IPS-20b (cell line): ENCODE measurements around the gene FAM107A.

Experiments used
- H3K27ac ChIP-seq: one replicate; pipeline ENCODE4 v1.5.1; 2013; ENCODE audit warnings: low read length
- H3K27me3 ChIP-seq: 2 replicates; pipeline ENCODE4 v1.6.1; 2013; ENCODE audit warnings: mild to moderate bottlenecking, low read length, inconsistent platforms; ENCODE audit not compliant: insufficient read depth
- H3K36me3 ChIP-seq: 2 replicates; pipeline ENCODE4 v1.6.1; 2013; ENCODE audit warnings: low read depth, mild to moderate bottlenecking, inconsistent platforms, low read length, moderate library complexity; ENCODE audit not compliant: insufficient read depth
- H3K4me1 ChIP-seq: 2 replicates; pipeline ENCODE4 v1.6.1; 2013; ENCODE audit warnings: mild to moderate bottlenecking, control low read depth, inconsistent platforms, low read length, moderate library complexity; ENCODE audit not compliant: insufficient read depth
- H3K4me3 ChIP-seq: 2 replicates; pipeline ENCODE4 v1.5.1; 2013; ENCODE audit warnings: mild to moderate bottlenecking, low read length, inconsistent platforms
- H3K9ac ChIP-seq: 2 replicates; pipeline ENCODE4 v1.6.1; 2013; ENCODE audit warnings: low read depth, mild to moderate bottlenecking, inconsistent platforms, low read length, moderate library complexity
- H3K9me3 ChIP-seq: 2 replicates; pipeline ENCODE4 v1.6.1; 2013; ENCODE audit warnings: mild to moderate bottlenecking, low read depth, low read length, inconsistent platforms; ENCODE audit not compliant: insufficient read depth

FAM107A gene

GRCh38 chr3:58564456-58565160 lies 12.6 kb downstream of the FAM107A start:
- no peak overlapping the region for H3K27ac ChIP-seq
- H3K9me3 ChIP-seq: no peaks in the 10 kb centered on the region
- no peaks in the 10 kb centered on the region for H3K27me3 ChIP-seq
- no peak overlapping the region for H3K9ac ChIP-seq
- peaks cover 12% of the 10 kb centered on the region; the same call in 1 of the 2 replicates for H3K4me1 ChIP-seq
- H3K4me3 ChIP-seq: no peak overlapping the region
- H3K36me3 ChIP-seq: no peaks in the 10 kb centered on the region

- Histone ChIP-seq H3K4me1 (peaks cover 12% of the 10 kb centered on the region; the same call in 1 of the 2 replicates), H3K9ac (no peak overlapping the region), H3K9me3 (no peaks in the 10 kb centered on the region), H3K36me3 (no peaks in the 10 kb centered on the region), H3K27ac (no peak overlapping the region), H3K4me3 (no peak overlapping the region), H3K27me3 (no peaks in the 10 kb centered on the region)
Observed at GRCh38 chr3:58564054-58564453, 13.1 kb downstream of the FAM107A start.

- Histone ChIP-seq H3K4me1 (peaks cover 12% of the 10 kb centered on the region; the same call in 1 of the 2 replicates), H3K9ac (no peak overlapping the region), H3K9me3 (no peaks in the 10 kb centered on the region), H3K4me3 (no peak overlapping the region), H3K27me3 (no peaks in the 10 kb centered on the region), H3K36me3 (no peaks in the 10 kb centered on the region), H3K27ac (no peak overlapping the region)
Observed at GRCh38 chr3:58563386-58564035, 13.7 kb downstream of the FAM107A start.

DNA sequence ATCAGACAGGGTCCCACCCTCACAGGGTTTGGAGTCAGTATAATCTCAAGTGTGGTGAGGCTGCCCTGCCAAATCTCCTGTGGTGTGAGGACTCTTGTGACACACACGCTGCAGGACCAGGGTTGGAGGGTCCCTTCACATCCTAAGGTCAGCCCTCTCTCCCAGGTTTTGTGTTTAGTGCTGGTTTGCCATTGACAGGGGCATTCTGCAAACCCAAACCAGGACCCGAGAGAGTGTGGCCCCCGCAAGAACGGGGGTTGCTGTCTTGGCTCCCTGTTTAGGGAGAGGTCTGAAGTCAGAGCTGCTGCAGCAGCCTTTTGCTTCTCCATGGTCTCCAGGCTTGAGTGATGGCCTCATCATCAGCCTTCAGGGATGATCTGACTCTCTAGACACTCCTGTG lies 14.7 kb downstream of the FAM107A start:
- H3K9ac ChIP-seq: no peak overlapping the region
- no peak overlapping the region for H3K27ac ChIP-seq
- H3K9me3 ChIP-seq: no peaks in the 10 kb centered on the region
- H3K36me3 ChIP-seq: no peaks in the 10 kb centered on the region
- H3K27me3 ChIP-seq: no peaks in the 10 kb centered on the region
- no peak overlapping the region for H3K4me3 ChIP-seq
- H3K4me1 ChIP-seq: peaks cover 12% of the 10 kb centered on the region; the same call in 1 of the 2 replicates

GRCh38 chr3:58560771-58561311 lies 16.4 kb downstream of the FAM107A start:
- Histone ChIP-seq H3K27ac (no peak overlapping the region), H3K9ac (no peak overlapping the region), H3K27me3 (no peaks in the 10 kb centered on the region)

DNA sequence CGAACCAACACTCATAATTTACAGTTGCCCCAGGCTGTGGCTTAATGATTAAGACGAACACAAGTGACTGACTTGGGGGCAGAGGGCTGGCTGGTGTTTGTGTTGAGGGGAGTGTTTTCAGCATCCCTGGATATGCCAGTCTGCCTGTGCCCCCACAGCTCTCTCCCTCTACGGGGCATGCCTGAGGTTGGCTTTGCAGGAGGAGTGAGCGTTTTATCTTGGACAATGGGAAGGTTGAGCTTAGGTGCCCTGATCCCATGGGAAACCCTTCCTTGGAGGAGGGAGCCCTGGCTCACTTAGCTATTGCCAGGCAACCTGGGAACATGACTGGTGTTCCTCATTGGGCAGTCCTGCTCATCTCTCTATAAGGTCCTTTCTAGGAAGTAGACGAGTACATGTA lies 17.6 kb downstream of the FAM107A start:
- H3K4me1 ChIP-seq: no peaks in the 10 kb centered on the region
- H3K4me3 ChIP-seq: no peak overlapping the region
- no peaks in the 10 kb centered on the region for H3K27me3 ChIP-seq
- no peaks in the 10 kb centered on the region for H3K36me3 ChIP-seq
- H3K9me3 ChIP-seq: no peaks in the 10 kb centered on the region
- no peak overlapping the region for H3K9ac ChIP-seq
- H3K27ac ChIP-seq: no peak overlapping the region

More at GRCh38 chr3:58560771-58561311, 16.4 kb downstream of the FAM107A start:
- no peaks in the 10 kb centered on the region for H3K36me3 ChIP-seq
- H3K4me1 ChIP-seq: peaks cover 5% of the 10 kb centered on the region; the same call in 1 of the 2 replicates
- no peak overlapping the region for H3K4me3 ChIP-seq
- no peaks in the 10 kb centered on the region for H3K9me3 ChIP-seq

- Histone ChIP-seq H3K27ac (no peak overlapping the region), H3K4me1 (no peaks in the 10 kb centered on the region), H3K36me3 (no peaks in the 10 kb centered on the region), H3K9me3 (peaks cover 4% of the 10 kb centered on the region; the same call in 1 of the 2 replicates), H3K27me3 (no peaks in the 10 kb centered on the region), H3K4me3 (no peak overlapping the region), H3K9ac (no peak overlapping the region)
Observed at GRCh38 chr3:58557491-58557890, 19.7 kb downstream of the FAM107A start.

DNA sequence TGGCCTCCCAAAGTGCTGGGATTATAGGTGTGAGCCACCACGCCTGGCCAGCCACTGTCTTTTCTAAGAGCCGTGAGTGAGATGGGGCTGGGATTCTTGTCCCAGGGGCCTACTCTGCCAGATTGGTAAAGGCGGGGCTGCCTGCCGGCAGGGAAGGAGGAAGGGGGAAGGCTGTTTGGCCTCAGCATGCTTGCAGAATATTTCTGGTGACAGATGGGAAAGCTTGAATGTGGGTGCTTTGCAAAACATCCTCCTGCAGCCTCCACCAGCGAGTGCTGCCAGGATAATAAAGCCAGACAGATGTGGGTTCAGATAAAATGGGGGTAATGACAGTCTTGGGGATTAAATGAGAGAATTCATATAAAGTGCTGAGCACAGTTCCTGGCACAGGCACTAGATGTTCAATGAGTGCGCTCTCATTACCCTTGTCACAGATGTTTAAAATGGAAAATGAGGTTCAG lies 20.4 kb downstream of the FAM107A start:
- Histone ChIP-seq H3K27me3 (no peaks in the 10 kb centered on the region), H3K9ac (no peak overlapping the region), H3K27ac (no peak overlapping the region), H3K4me1 (no peaks in the 10 kb centered on the region), H3K36me3 (no peaks in the 10 kb centered on the region), H3K4me3 (no peak overlapping the region), H3K9me3 (peaks cover 4% of the 10 kb centered on the region)

DNA sequence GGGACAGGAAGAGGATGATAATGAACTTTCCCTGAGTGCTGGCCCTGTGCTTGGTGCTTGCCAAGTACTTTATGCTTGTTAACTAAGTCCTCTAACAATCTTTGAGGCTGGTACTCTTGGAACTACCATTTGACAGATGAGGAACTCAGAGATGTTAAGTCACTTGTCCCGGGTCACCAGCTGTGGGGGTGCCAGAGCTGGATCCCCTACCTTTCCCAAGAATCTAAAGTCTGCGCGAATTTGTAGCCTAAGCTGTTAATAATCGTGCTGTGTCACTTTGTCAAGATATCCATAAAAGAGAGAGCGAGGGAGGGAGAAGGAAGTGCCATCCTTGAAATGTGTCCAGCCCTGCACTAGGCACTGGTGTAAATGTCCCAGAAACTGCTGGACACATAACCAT lies 21.2 kb downstream of the FAM107A start:
- Histone ChIP-seq H3K4me3 (no peak overlapping the region), H3K4me1 (no peaks in the 10 kb centered on the region), H3K36me3 (no peaks in the 10 kb centered on the region), H3K27ac (no peak overlapping the region), H3K27me3 (no peaks in the 10 kb centered on the region), H3K9me3 (peaks cover 9% of the 10 kb centered on the region), H3K9ac (no peak overlapping the region)

- Histone ChIP-seq H3K27ac (no peak overlapping the region), H3K9ac (no peak overlapping the region), H3K9me3 (peaks cover 9% of the 10 kb centered on the region), H3K4me1 (no peaks in the 10 kb centered on the region), H3K36me3 (no peaks in the 10 kb centered on the region), H3K4me3 (no peak overlapping the region), H3K27me3 (no peaks in the 10 kb centered on the region)
Observed at GRCh38 chr3:58555203-58555602, 22.0 kb downstream of the FAM107A start.

GRCh38 chr3:58553003-58553402 lies 24.2 kb downstream of the FAM107A start:
- Histone ChIP-seq H3K36me3 (no peaks in the 10 kb centered on the region), H3K4me3 (no peak overlapping the region), H3K4me1 (no peaks in the 10 kb centered on the region), H3K9ac (no peak overlapping the region), H3K27me3 (no peaks in the 10 kb centered on the region), H3K9me3 (peaks cover 9% of the 10 kb centered on the region), H3K27ac (no peak overlapping the region)
